Naive thymus-derived CD8-positive, alpha-beta T cell (primary cell): ENCODE data around the gene HERC4. TPM values are rescaled to one million over a fixed set of nuclear protein-coding genes. Genes with fewer than 3 reads are reported as not detected.
A peak's percentile ranks its signal among the peaks of the same experiment; 100 is the strongest.

Experiments used
- ATAC-seq, 2 donors: fragments of 150-1000 bp; cut with Tn5 transposase in 1 of 2; sonication (Bioruptor Pico), chemical (Tn5 transposase) in 1 of 2; 1 replicate in 1 of 2; 2 replicates in 1 of 2; pipeline ENCODE4 v1.10.0; 2021; ENCODE audit warnings: mild to moderate bottlenecking in 2 of 2, moderate library complexity in 2 of 2
- POLR2A ChIA-PET: fragments of 350-600 bp; sonication (Branson Sonifier 250); formaldehyde crosslinking; loops from one replicate; lab custom pipeline; 2021; ENCODE audit warnings: antibody characterized with exemption; lab: Charles Lee
- DNase-seq, 10 donors: peaks; one replicate each; pipeline versions ENCODE4 v3.0.0 to v3.0.0-alpha.2; 2020 to 2022
- H3K27ac Mint-ChIP-seq, 10 donors: one replicate each; pipeline ENCODE4 v1.8.0; 2020 to 2022; ENCODE audit warnings: mild to moderate bottlenecking in 10 of 10, mixed read lengths in 10 of 10, moderate library complexity in 4 of 10, inconsistent platforms in 1 of 10
- H3K27me3 Mint-ChIP-seq, 5 donors: one replicate each; pipeline ENCODE4 v1.8.0; 2021 to 2022; ENCODE audit warnings: mixed read lengths in 5 of 5
- H3K36me3 Mint-ChIP-seq, 3 donors: one replicate each; pipeline ENCODE4 v1.8.0; 2020 to 2022; ENCODE audit warnings: mixed read lengths in 3 of 3, mild to moderate bottlenecking in 2 of 3, inconsistent platforms in 1 of 3
- H3K4me1 Mint-ChIP-seq, 4 donors: one replicate each; pipeline ENCODE4 v1.8.0; 2021 to 2022; ENCODE audit warnings: mixed read lengths in 4 of 4
- H3K4me3 Mint-ChIP-seq, 10 donors: one replicate each; pipeline ENCODE4 v1.8.0; 2020 to 2022; ENCODE audit warnings: mild to moderate bottlenecking in 10 of 10, mixed read lengths in 10 of 10, moderate library complexity in 6 of 10, inconsistent platforms in 1 of 10
- H3K9me3 Mint-ChIP-seq, 9 donors: one replicate each; pipeline ENCODE4 v1.8.0; 2020 to 2022; ENCODE audit warnings: mixed read lengths in 9 of 9, mild to moderate bottlenecking in 3 of 9, inconsistent platforms in 1 of 9, moderate library complexity in 1 of 9
- polyA plus RNA-seq, 3 donors: library from polyadenylated mRNA; unstranded; fragments of 300-500 nt; fragmentation: Illumina TruSeq; gene quantifications; one replicate each; pipeline ENCODE4 v1.2.3, GENCODE V29; 2021
- total RNA-seq, 8 experiments: library from RNA in 2 of 8; stranded (reverse) in 2 of 8; gene quantifications; one replicate each; pipeline ENCODE4 v1.2.3 and lab custom pipeline; 2021 to 2026

HERC4 gene
- total RNA-seq: 100 to 1,000 TPM in 1 of 2 experiments, 10 to 100 TPM in 1; 99.4 to 106 TPM
- 10 to 100 TPM; 18.1 to 24.0 (median 18.7) TPM for polyA plus RNA-seq
- 41.0 to 139 (median 86.7) reads per million in 6 experiments for total RNA-seq (lab: John Stamatoyannopoulos, UW)

- Mint-ChIP-seq H3K9me3 (no peaks in the 10 kb centered on the region), H3K4me1 (peaks cover 14 to 39% (median 37%) of the 10 kb centered on the region in 4 donors), H3K27ac (peak within 1 kb of the TSS; percentile 84 to 96 (median 94)), H3K4me3 (peak within 1 kb of the TSS; percentile 86 to 99 (median 94)), H3K27me3 (no peaks in the 10 kb centered on the region), H3K36me3 (peaks cover 0 to 13% (median 1%) of the 10 kb centered on the region in 3 donors)
- ATAC-seq (peak; percentile 86 to 87), DNase-seq (peak; percentile 82 to 94 (median 89))
- POLR2A ChIA-PET: interaction anchor here (0.7 to 1.2 kb wide), 4 partner anchors 191 to 656 kb away, joined by 3 to 6 read pairs (median 3); partner anchors contain the start of genes HNRNPH3, PBLD and SIRT1
Measured at GRCh38 chr10:68074775-68075549, at the start of gene HERC4. Gene HERC4, minus strand, starts transcription at chr10:68075283. Its CDS starts 2,175 bp downstream, at chr10:68073108.

DNA sequence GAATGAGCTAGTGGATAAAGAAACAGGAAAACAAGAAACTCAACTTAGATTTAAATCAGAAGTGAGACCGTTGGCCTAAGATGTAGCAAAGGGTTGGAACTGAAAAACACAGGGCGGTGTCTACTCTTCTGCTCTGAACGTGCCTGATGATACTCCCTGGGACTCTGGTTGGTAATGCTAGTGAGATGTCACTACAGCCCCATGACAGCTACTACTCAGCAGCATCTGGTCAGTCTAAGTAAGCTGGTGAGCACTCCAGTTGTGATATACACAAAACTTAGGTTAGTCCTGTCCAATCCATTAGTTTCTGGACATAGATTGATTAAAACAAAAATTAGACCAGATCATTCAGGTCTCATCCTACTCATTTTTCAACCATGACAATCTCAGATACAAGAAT is 49.6 kb upstream of the HERC4 start:
- ATAC-seq (no peak), DNase-seq (no peak)
- H3K4me3 Mint-ChIP-seq: no peak overlapping the region
- H3K36me3 Mint-ChIP-seq: no peaks in the 10 kb centered on the region
- POLR2A ChIA-PET: no interaction called here
- H3K9me3 Mint-ChIP-seq: no peaks in the 10 kb centered on the region
- no peaks in the 10 kb centered on the region for H3K4me1 Mint-ChIP-seq
- H3K27me3 Mint-ChIP-seq: peaks cover 0 to 11% (median 3%) of the 10 kb centered on the region in 5 donors
- H3K27ac Mint-ChIP-seq: peak overlapping the region in 1 of 10 donors; percentile 55

DNA sequence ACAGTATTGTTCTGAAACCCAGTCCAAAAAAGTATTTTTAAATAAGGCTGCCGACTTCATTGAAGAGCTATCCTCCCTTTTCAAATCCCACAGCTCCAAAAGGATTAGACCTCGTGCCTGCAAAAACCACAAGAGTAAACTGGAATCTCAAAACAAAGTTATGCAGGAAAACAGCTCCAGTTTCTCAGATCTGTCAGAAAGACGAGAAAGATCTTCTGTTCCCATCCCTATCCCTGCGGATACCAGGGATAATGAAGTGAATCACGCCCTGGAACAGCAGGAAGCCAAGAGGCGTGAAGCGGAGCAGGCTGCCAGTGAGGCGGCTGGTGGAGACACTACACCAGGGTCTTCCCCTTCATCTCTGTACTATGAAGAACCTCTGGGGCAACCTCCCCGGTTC is 46.8 kb upstream of the HERC4 start:
- no peak for ATAC-seq
- Mint-ChIP-seq H3K9me3 (no peaks in the 10 kb centered on the region), H3K27me3 (peaks cover 4 to 11% (median 8%) of the 10 kb centered on the region in 5 donors)

DNA sequence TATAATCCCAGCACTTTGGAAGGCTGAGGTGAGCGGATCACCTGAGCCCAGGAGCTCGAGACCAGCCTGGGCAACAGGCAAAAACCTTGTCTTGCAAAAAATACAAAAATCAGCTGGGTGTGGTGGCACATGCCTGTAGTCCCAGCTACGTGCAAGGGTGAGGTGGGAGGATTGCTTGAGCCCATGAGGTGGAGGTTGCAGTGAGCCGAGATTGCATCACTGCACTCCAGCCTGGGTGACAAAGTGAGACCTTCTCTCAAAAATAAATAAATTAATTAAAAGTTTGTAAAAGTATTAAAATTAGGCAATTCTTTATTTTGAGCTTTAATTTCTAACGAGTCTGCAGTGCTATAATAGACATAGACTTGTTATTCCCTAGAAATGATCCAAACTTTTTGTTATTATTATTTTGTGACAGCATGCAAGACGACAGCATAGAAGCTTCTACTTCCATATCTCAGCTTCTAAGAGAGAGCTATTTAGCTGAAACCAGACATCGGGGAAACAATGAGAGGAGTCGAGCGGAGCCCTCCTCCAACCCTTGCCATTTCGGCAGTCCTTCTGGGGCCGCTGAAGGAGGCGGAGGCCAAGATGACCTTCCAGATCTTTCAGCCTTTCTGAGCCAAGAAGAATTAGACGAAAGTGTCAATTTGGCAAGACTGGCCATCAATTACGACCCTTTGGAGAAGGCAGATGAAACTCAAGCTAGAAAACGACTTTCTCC is 46.1 kb upstream of the HERC4 start:
- ATAC-seq (no peak), DNase-seq (no peak)
- POLR2A ChIA-PET: no interaction called here
- Mint-ChIP-seq H3K4me3 (no peak overlapping the region), H3K27me3 (peaks cover 0 to 9% (median 8%) of the 10 kb centered on the region in 5 donors), H3K9me3 (no peaks in the 10 kb centered on the region), H3K4me1 (peaks cover 0 to 6% (median under 1%) of the 10 kb centered on the region in 4 donors), H3K36me3 (no peaks in the 10 kb centered on the region), H3K27ac (no peak overlapping the region)

More for the DNA sequence above, 46.8 kb upstream of the HERC4 start:
- Mint-ChIP-seq H3K27ac (no peak overlapping the region), H3K4me3 (no peak overlapping the region), H3K4me1 (peaks cover 0 to 6% (median under 1%) of the 10 kb centered on the region in 4 donors), H3K36me3 (no peaks in the 10 kb centered on the region)
- DNase-seq: no peak
- POLR2A ChIA-PET: no interaction called here

DNA sequence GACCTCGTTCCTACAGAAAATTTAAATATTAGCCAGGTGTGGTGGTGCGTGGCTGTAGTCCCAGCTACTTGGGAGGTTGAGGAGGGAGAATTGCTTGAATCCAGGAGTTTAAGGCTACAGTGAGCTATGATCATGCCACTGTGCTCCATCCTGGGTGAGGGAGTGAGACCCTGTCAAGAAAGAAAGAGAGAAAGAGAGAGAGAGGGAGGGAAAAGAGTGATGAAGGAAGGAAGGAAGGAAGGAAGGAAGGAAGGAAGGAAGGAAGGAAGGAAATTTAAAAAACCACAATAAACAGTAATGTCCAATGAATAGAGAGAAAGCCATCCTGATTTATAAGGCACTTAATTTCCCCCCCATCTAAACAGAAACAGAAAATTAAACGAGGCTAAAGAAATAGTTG is 43.6 kb upstream of the HERC4 start:
- no peak overlapping the region for H3K27ac Mint-ChIP-seq
- POLR2A ChIA-PET: interaction anchor here (0.5 kb wide), 1 partner anchor 12 kb away, joined by 4 read pairs; no protein-coding TSS in a partner anchor
- peaks cover 0 to 7% (median 0%) of the 10 kb centered on the region in 3 donors for H3K36me3 Mint-ChIP-seq
- ATAC-seq (no peak), DNase-seq (no peak)
- peaks cover 3 to 16% (median 6%) of the 10 kb centered on the region in 5 donors for H3K27me3 Mint-ChIP-seq
- H3K4me1 Mint-ChIP-seq: peaks cover 0 to 6% (median under 1%) of the 10 kb centered on the region in 4 donors
- H3K4me3 Mint-ChIP-seq: no peak overlapping the region
- H3K9me3 Mint-ChIP-seq: no peaks in the 10 kb centered on the region

GRCh38 chr10:68112837-68113236 is 37.8 kb upstream of the HERC4 start:
- POLR2A ChIA-PET: no interaction called here
- H3K27ac Mint-ChIP-seq: no peak overlapping the region
- H3K36me3 Mint-ChIP-seq: peaks cover 0 to 7% (median 0%) of the 10 kb centered on the region in 3 donors
- no peak overlapping the region for H3K4me3 Mint-ChIP-seq
- DNase-seq: no peak
- peaks cover 0 to 1% (median 0%) of the 10 kb centered on the region in 4 donors for H3K4me1 Mint-ChIP-seq
- no peak for ATAC-seq
- peaks cover 0 to 12% (median 7%) of the 10 kb centered on the region in 5 donors for H3K27me3 Mint-ChIP-seq
- H3K9me3 Mint-ChIP-seq: no peaks in the 10 kb centered on the region

DNA sequence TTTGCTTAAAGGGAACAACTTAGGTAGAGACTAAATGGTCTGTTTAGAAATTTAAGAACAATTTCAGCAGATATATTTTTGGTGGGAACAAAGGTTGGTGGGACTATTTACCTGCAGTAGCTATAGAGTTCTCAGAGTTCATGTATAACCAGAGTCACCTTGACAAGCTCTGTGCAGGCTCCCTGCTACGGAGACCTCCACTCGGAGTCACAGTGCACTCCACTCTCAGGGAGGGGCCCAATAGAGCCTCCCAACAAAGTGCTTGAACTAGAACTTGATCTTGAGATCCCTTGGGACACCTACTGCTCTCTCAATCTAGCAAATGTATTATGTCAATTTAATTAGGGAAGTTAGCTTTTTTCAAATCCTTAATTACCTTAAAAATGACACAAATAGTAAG is 36.5 kb upstream of the HERC4 start:
- H3K36me3 Mint-ChIP-seq: peaks cover 0 to 7% (median 0%) of the 10 kb centered on the region in 3 donors
- H3K4me1 Mint-ChIP-seq: peaks cover 0 to 1% (median 0%) of the 10 kb centered on the region in 4 donors
- peaks cover 0 to 12% (median 7%) of the 10 kb centered on the region in 5 donors for H3K27me3 Mint-ChIP-seq
- no peak for DNase-seq
- POLR2A ChIA-PET: no interaction called here
- H3K9me3 Mint-ChIP-seq: no peaks in the 10 kb centered on the region
- no peak overlapping the region for H3K27ac Mint-ChIP-seq
- no peak overlapping the region for H3K4me3 Mint-ChIP-seq
- ATAC-seq: no peak

GRCh38 chr10:68110027-68110426 is 34.9 kb upstream of the HERC4 start:
- POLR2A ChIA-PET: no interaction called here
- ATAC-seq: no peak
- no peak for DNase-seq
- H3K27me3 Mint-ChIP-seq: peaks cover 0 to 10% (median 5%) of the 10 kb centered on the region in 5 donors
- H3K9me3 Mint-ChIP-seq: no peaks in the 10 kb centered on the region
- H3K36me3 Mint-ChIP-seq: no peaks in the 10 kb centered on the region
- H3K4me3 Mint-ChIP-seq: no peak overlapping the region
- H3K27ac Mint-ChIP-seq: no peak overlapping the region
- peaks cover 0 to 1% (median 0%) of the 10 kb centered on the region in 4 donors for H3K4me1 Mint-ChIP-seq

GRCh38 chr10:68109331-68109730 is 34.2 kb upstream of the HERC4 start, which contains the start of gene MYPN:
Gene MYPN, plus strand, starts transcription at chr10:68109488. Its CDS starts 11,951 bp downstream, at chr10:68121439.
- no peak within 1 kb of the TSS for H3K27ac Mint-ChIP-seq
- no peaks in the 10 kb centered on the region for H3K9me3 Mint-ChIP-seq
- peaks cover 0 to 10% (median 5%) of the 10 kb centered on the region in 5 donors for H3K27me3 Mint-ChIP-seq
- POLR2A ChIA-PET: no interaction called here
- no peaks in the 10 kb centered on the region for H3K36me3 Mint-ChIP-seq
- peaks cover 0 to 1% (median 0%) of the 10 kb centered on the region in 4 donors for H3K4me1 Mint-ChIP-seq
- no peak within 1 kb of the TSS for H3K4me3 Mint-ChIP-seq
- ATAC-seq (no peak), DNase-seq (no peak)

DNA sequence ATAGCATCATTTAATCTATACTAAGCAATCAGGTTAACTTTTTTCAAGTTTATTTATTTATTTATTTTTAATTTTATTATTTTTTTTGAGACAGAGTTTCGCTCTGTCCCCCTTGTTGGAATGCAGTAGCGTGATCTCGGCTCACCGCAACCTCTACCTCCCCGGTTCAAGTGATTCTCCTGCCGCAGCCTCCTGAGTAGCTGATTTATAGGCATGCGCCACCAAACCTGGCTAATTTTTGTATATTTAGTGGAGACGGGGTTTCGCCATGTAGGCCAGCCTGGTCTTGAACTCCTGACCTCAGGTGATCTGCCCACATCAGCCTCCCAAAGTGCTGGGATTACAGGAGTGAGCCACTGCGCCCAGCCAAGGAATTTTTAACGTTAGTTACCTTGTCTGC is 33.6 kb upstream of the HERC4 start:
- H3K4me1 Mint-ChIP-seq: peaks cover 0 to 1% (median 0%) of the 10 kb centered on the region in 4 donors
- ATAC-seq (no peak), DNase-seq (no peak)
- H3K36me3 Mint-ChIP-seq: no peaks in the 10 kb centered on the region
- no peaks in the 10 kb centered on the region for H3K9me3 Mint-ChIP-seq
- POLR2A ChIA-PET: no interaction called here
- no peak overlapping the region for H3K4me3 Mint-ChIP-seq
- no peak overlapping the region for H3K27ac Mint-ChIP-seq
- H3K27me3 Mint-ChIP-seq: peaks cover 0 to 10% (median 7%) of the 10 kb centered on the region in 5 donors

- Mint-ChIP-seq H3K27ac (no peak overlapping the region), H3K4me3 (no peak overlapping the region), H3K9me3 (no peaks in the 10 kb centered on the region), H3K4me1 (peaks cover 0 to 1% (median 0%) of the 10 kb centered on the region in 4 donors), H3K36me3 (no peaks in the 10 kb centered on the region), H3K27me3 (peaks cover 0 to 10% (median 7%) of the 10 kb centered on the region in 5 donors)
- no peak for DNase-seq
- ATAC-seq: no peak
- POLR2A ChIA-PET: no interaction called here
Measured at GRCh38 chr10:68108051-68108450, 33.0 kb upstream of the HERC4 start.

GRCh38 chr10:68107651-68108050 is 32.6 kb upstream of the HERC4 start:
- POLR2A ChIA-PET: no interaction called here
- ATAC-seq: no peak
- H3K27ac Mint-ChIP-seq: no peak overlapping the region

More at GRCh38 chr10:68107651-68108050, 32.6 kb upstream of the HERC4 start:
- Mint-ChIP-seq H3K4me1 (peaks cover 0 to 1% (median 0%) of the 10 kb centered on the region in 4 donors), H3K9me3 (no peaks in the 10 kb centered on the region), H3K27me3 (peaks cover 0 to 10% (median 7%) of the 10 kb centered on the region in 5 donors), H3K4me3 (no peak overlapping the region), H3K36me3 (no peaks in the 10 kb centered on the region)
- DNase-seq: no peak
